ENCODE measurements around the gene C2orf76. TPM values are rescaled to one million over a fixed set of nuclear protein-coding genes. Genes with fewer than 3 reads are reported as not detected.

The C2orf76 gene
- total and polyA plus RNA-seq, 2 of the 4 experiments (the other 2 are of a cell fraction) = 10.6 to 12.6 TPM

- ATAC-seq (ENCODE audit: low read depth) = no peak
- H3K4me2 ChIP-seq (ENCODE audit: low read depth, low read length) = no peak overlapping the region
- no peak overlapping the region for H3K27ac ChIP-seq (ENCODE audit: insufficient read depth, low read length)
- ChIA-PET CTCF (no interaction called here), POLR2A (ENCODE audit: unreplicated experiment) (no interaction called here)
- no peak overlapping the region for H3K56ac ChIP-seq (ENCODE audit: extremely low read depth, insufficient read depth, low read length)
- no peak overlapping the region for H3K18ac ChIP-seq (ENCODE audit: low read depth, low read length)
- no TSS peak for BruUV-seq (replicated peaks)
- no peak overlapping the region for H3K23ac ChIP-seq (ENCODE audit: low read depth, low read length)
- no peaks in the 10 kb centered on the region for H4K20me1 ChIP-seq (ENCODE audit: insufficient read depth, low read length)
- TF ChIP-seq CTCF (conservative IDR thresholded peaks at IDR 0.05; ENCODE audit: low read depth, low read length) = no peak
- TF ChIP-seq CHD1 (IDR thresholded peaks at IDR 0.05; ENCODE audit: low read depth, low read length) = no peak
- TF ChIP-seq ELK1 (IDR thresholded peaks at IDR 0.05; ENCODE audit: borderline replicate concordance, low read depth, low read length) = no peak
- TF ChIP-seq BHLHE40 (IDR thresholded peaks at IDR 0.05; ENCODE audit: low read depth, low read length) = no peak
- no peak for TF ChIP-seq MAFK (IDR thresholded peaks at IDR 0.05; ENCODE audit: low read depth, low read length)
- no peak for TF ChIP-seq RFX5 (IDR thresholded peaks at IDR 0.05; ENCODE audit: low read depth, low read length)
- TF ChIP-seq POLR2A (IDR thresholded peaks at IDR 0.05; ENCODE audit: low read depth, low read length) = no peak
- H3K4me1 ChIP-seq (ENCODE audit: control insufficient read depth, insufficient read depth, low read length) = no peaks in the 10 kb centered on the region
- H3K9me1 ChIP-seq (ENCODE audit: insufficient read depth, low read length) = no peaks in the 10 kb centered on the region
- no peaks in the 10 kb centered on the region for H3K9me3 ChIP-seq (ENCODE audit: control insufficient read depth, insufficient read depth, low read length)
- no peak overlapping the region for H2AFZ ChIP-seq (replicated peaks; ENCODE audit: low read length, poor library complexity)
- no peak overlapping the region for H3K4ac ChIP-seq (ENCODE audit: low read depth, low read length)
- no peak overlapping the region for H4K5ac ChIP-seq (ENCODE audit: low read depth, low read length)
- H3K36me3 ChIP-seq (ENCODE audit: control insufficient read depth, insufficient read depth, low read length) = no peaks in the 10 kb centered on the region
- intact Hi-C loops (cut with micrococcal nuclease) = no loop called here
- no peak for DNase-seq
- no peak overlapping the region for H2BK20ac ChIP-seq (ENCODE audit: low read depth, low read length)
- WGBS, 2 experiments (ENCODE audit: extremely low coverage in 2 of 2, insufficient read length in 1 of 2) = 60% methylated on average over 1 of the region's 4 CpGs; no CpG with 5 or more reads in 1 of the 2 experiments
- H2AK5ac ChIP-seq (ENCODE audit: low read depth, low read length) = no peak overlapping the region
- no peak overlapping the region for H2BK5ac ChIP-seq (ENCODE audit: low read depth, low read length, poor library complexity, severe bottlenecking)
- H4K8ac ChIP-seq (ENCODE audit: low read depth in 2 of 2, low read length in 2 of 2) = no peak overlapping the region
- no peak overlapping the region for H2BK15ac ChIP-seq (ENCODE audit: low read depth, low read length)
- in situ Hi-C loops (cut with MboI; ENCODE audit: low sequenced_read_pairs) = no loop called here
- H3K4me3 ChIP-seq (ENCODE audit: insufficient read depth, low read depth, low read length) = no peak overlapping the region
- no peak overlapping the region for H2AK9ac ChIP-seq (replicated peaks; ENCODE audit: low read depth, low read length, poor library complexity)
- H3K27me3 ChIP-seq (ENCODE audit: control insufficient read depth, insufficient read depth, low read length) = no peaks in the 10 kb centered on the region
- H3K79me1 ChIP-seq (ENCODE audit: low read depth in 1 of 2, low read length in 2 of 2) = no peaks in the 10 kb centered on the region
- H2BK120ac ChIP-seq (ENCODE audit: low read depth, low read length) = no peak overlapping the region
- H3K9ac ChIP-seq (ENCODE audit: low read depth, low read length) = no peak overlapping the region
- no peak overlapping the region for H4K91ac ChIP-seq (ENCODE audit: insufficient read depth, low read depth, low read length)
- dilution Hi-C loops (cut with HindIII; ENCODE audit: low sequenced_read_pairs, unreplicated experiment) = no loop called here
- H3K14ac ChIP-seq (replicated peaks; ENCODE audit: low read depth, low read length) = no peak overlapping the region
Measured at GRCh38 chr2:119315241-119315925, 51.3 kb downstream of the C2orf76 start.
